ENCODE data around the gene ZBED4. TPM values are rescaled to one million over a fixed set of nuclear protein-coding genes. Genes with fewer than 3 reads are reported as not detected.
A peak's percentile ranks its signal among the peaks of the same experiment; 100 is the strongest.
"Not testable (repeated sequence)": the region's sequence is repeated elsewhere in the genome, so short reads cannot be mapped to it uniquely, and the experiment has no call there.

The ZBED4 gene
- total and polyA plus RNA-seq, 2 experiments from 2014 or later: 8.5 to 31.9 TPM

DNA sequence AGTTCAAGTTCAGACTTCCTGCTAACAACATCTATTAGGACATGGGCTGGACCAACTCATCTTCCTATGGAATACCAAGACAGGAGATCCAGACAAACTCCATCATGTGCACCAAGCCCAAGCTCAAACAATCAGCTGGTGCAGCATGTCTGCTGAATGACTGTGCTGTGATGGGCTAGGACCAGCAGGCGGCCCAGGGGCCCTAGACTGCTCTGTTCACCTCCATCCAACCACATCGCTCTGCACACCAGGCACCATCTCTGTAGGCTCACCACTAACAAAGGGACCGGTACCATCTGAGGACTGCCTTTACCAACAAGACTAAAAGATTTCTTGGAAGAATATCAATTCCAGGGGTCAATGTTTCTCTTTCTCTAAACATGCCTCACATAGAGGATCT is 36.3 kb upstream of the ZBED4 start (continued):
- no peak for TF ChIP-seq JUNB (IDR thresholded peaks at IDR 0.05; ENCODE audit: unreplicated experiment)

GRCh38 chr22:49820984-49821383 is 32.7 kb upstream of the ZBED4 start:
- Mint-ChIP-seq H3K9me3 (peaks cover 3% of the 10 kb centered on the region; the same call in 1 of the 3 replicates), H3K4me3 (no peak overlapping the region), H3K4me1 (peaks cover 26% of the 10 kb centered on the region), H3K27me3 (ENCODE audit: insufficient read depth, low read depth, poor library complexity) (peaks cover 13% of the 10 kb centered on the region), H3K27ac (no peak overlapping the region), H3K36me3 (ENCODE audit: low read depth) (peaks cover 94% of the 10 kb centered on the region)
- Histone ChIP-seq H3K4me1 (ENCODE audit: insufficient read depth) (peaks cover 6% of the 10 kb centered on the region; the same call in 1 of the 2 replicates), H3K27ac (ENCODE audit: low read depth) (no peak overlapping the region), H3K27me3 (ENCODE audit: insufficient read depth) (no peaks in the 10 kb centered on the region), H2AFZ (no peak overlapping the region), H3K4me3 (no peak overlapping the region), H3K79me2 (replicated peaks; ENCODE audit: insufficient read depth) (peaks cover 100% of the 10 kb centered on the region), H3K4me2 (no peak overlapping the region), H3F3A (replicated peaks; ENCODE audit: low read depth) (no peaks in the 10 kb centered on the region), H4K20me1 (replicated peaks; ENCODE audit: insufficient read depth) (peaks cover 83% of the 10 kb centered on the region), H3K36me3 (ENCODE audit: insufficient read depth) (peaks cover 19% of the 10 kb centered on the region), H3K9me2 (ENCODE audit: insufficient read depth) (no peaks in the 10 kb centered on the region)
- peak; percentile 18; the same call in 2 of the 3 replicates for ATAC-seq
- no peak for TF ChIP-seq ZNF331 (CRISPR knock-in tag; IDR thresholded peaks at IDR 0.05; ENCODE audit: low read depth)
- no peak for TF ChIP-seq ETS1 (IDR thresholded peaks at IDR 0.05)
- TF ChIP-seq NANOG (IDR thresholded peaks at IDR 0.05; ENCODE audit: borderline replicate concordance): no peak
- TF ChIP-seq STAT1 (IDR thresholded peaks at IDR 0.05; ENCODE audit: unreplicated experiment): no peak
- no peak for TF ChIP-seq ZNF114 (CRISPR knock-in tag; IDR thresholded peaks at IDR 0.05)
- TF ChIP-seq, protein P1, sequence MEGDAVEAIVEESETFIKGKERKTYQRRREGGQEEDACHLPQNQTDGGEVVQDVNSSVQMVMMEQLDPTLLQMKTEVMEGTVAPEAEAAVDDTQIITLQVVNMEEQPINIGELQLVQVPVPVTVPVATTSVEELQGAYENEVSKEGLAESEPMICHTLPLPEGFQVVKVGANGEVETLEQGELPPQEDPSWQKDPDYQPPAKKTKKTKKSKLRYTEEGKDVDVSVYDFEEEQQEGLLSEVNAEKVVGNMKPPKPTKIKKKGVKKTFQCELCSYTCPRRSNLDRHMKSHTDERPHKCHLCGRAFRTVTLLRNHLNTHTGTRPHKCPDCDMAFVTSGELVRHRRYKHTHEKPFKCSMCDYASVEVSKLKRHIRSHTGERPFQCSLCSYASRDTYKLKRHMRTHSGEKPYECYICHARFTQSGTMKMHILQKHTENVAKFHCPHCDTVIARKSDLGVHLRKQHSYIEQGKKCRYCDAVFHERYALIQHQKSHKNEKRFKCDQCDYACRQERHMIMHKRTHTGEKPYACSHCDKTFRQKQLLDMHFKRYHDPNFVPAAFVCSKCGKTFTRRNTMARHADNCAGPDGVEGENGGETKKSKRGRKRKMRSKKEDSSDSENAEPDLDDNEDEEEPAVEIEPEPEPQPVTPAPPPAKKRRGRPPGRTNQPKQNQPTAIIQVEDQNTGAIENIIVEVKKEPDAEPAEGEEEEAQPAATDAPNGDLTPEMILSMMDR (conservative IDR thresholded peaks at IDR 0.05; ENCODE audit: low read depth in 2 of 2): peak in 1 of 2 experiments; percentile 26; a peak in 2 of 4 replicates
- no peak for DNase-seq (ENCODE audit: low spot score)

- not testable (repeated sequence) for DNase-seq (ENCODE audit: low spot score); H3K27ac ChIP-seq (ENCODE audit: low read depth); H2AFZ ChIP-seq; H3K4me1 ChIP-seq (ENCODE audit: insufficient read depth); H3K9me2 ChIP-seq (ENCODE audit: insufficient read depth); ATAC-seq; H3F3A ChIP-seq (replicated peaks; ENCODE audit: low read depth); H3K4me3 Mint-ChIP-seq; H3K4me3 ChIP-seq; H3K9me3 Mint-ChIP-seq; H3K4me2 ChIP-seq; H3K27me3 ChIP-seq (ENCODE audit: insufficient read depth); H3K27ac Mint-ChIP-seq
- Mint-ChIP-seq H3K27me3 (ENCODE audit: insufficient read depth, low read depth, poor library complexity) (peaks cover 12% of the 10 kb centered on the region), H3K4me1 (peaks cover 29% of the 10 kb centered on the region), H3K36me3 (ENCODE audit: low read depth) (peaks cover 90% of the 10 kb centered on the region)
- peaks cover 78% of the 10 kb centered on the region for H4K20me1 ChIP-seq (replicated peaks; ENCODE audit: insufficient read depth)
- H3K36me3 ChIP-seq (ENCODE audit: insufficient read depth): peaks cover 19% of the 10 kb centered on the region
- H3K79me2 ChIP-seq (replicated peaks; ENCODE audit: insufficient read depth): peaks cover 100% of the 10 kb centered on the region
Observed at GRCh38 chr22:49821741-49822140, 31.9 kb upstream of the ZBED4 start.
